ENCODE measurements around the gene ST8SIA2.

Gene ST8SIA2

GRCh38 chr15:92343924-92344643, 49.6 kb upstream of the ST8SIA2 start:
- H3K9me3 ChIP-seq (ENCODE audit: control insufficient read depth, insufficient read depth, low read depth, low read length), result no peaks in the 10 kb centered on the region
- ChIA-PET CTCF (interaction anchor here (0.6 kb wide), 1 partner anchor 1135 kb away, joined by 3 read pairs; no protein-coding TSS in a partner anchor), POLR2A (no interaction called here)
- H3K36me3 ChIP-seq (ENCODE audit: control insufficient read depth in 2 of 2, insufficient read depth in 1 of 2, low read length in 2 of 2), result no peaks in the 10 kb centered on the region
- no peak for TF ChIP-seq ZFP3 (tag by site-specific recombination; IDR thresholded peaks at IDR 0.05; ENCODE audit: low read depth)
- no peak overlapping the region for H3K27ac ChIP-seq (ENCODE audit: extremely low read depth, low read depth, low read length)
- no peaks in the 10 kb centered on the region for H3K4me1 ChIP-seq (ENCODE audit: control insufficient read depth, insufficient read depth, low read length)
- no peak overlapping the region for H3K4me3 ChIP-seq (ENCODE audit: low read depth, low read length)

- Histone ChIP-seq H3K9me3 (ENCODE audit: control insufficient read depth, insufficient read depth, low read depth, low read length) (no peaks in the 10 kb centered on the region), H3K27ac (ENCODE audit: extremely low read depth, low read depth, low read length) (no peak overlapping the region), H3K4me3 (ENCODE audit: low read depth, low read length) (no peak overlapping the region), H3K4me1 (ENCODE audit: control insufficient read depth, insufficient read depth, low read length) (no peaks in the 10 kb centered on the region), H3K36me3 (ENCODE audit: control insufficient read depth in 2 of 2, insufficient read depth in 1 of 2, low read length in 2 of 2) (no peaks in the 10 kb centered on the region)
- CTCF ChIA-PET, result interaction anchor here (0.5 to 0.7 kb wide), 4 partner anchors 23 to 111 kb away, joined by 3 read pairs; no protein-coding TSS in a partner anchor
- POLR2A ChIA-PET, result no interaction called here
- no peak for TF ChIP-seq ZNF211 (tag by site-specific recombination; IDR thresholded peaks at IDR 0.05; ENCODE audit: low read depth)
- TF ChIP-seq ZNF391 (tag by site-specific recombination; IDR thresholded peaks at IDR 0.05; ENCODE audit: borderline replicate concordance, low read depth), result no peak
- TF ChIP-seq ATF2 (tag by site-specific recombination; IDR thresholded peaks at IDR 0.05; ENCODE audit: low read depth), result no peak
- TF ChIP-seq ZNF157 (tag by site-specific recombination; IDR thresholded peaks at IDR 0.05), result no peak
- no peak for TF ChIP-seq KLF16 (tag by site-specific recombination; IDR thresholded peaks at IDR 0.05)
- no peak for TF ChIP-seq SP7 (tag by site-specific recombination; IDR thresholded peaks at IDR 0.05)
- no peak for TF ChIP-seq SP3 (tag by site-specific recombination; IDR thresholded peaks at IDR 0.05)
- TF ChIP-seq ZNF521 (tag by site-specific recombination; IDR thresholded peaks at IDR 0.05), result no peak
- TF ChIP-seq ZNF510 (tag by site-specific recombination; IDR thresholded peaks at IDR 0.05; ENCODE audit: insufficient replicate concordance), result no peak
These were observed 47.6 kb upstream of the ST8SIA2 start for GRCh38 chr15:92346063-92346462.

GRCh38 chr15:92355307-92355706, 38.4 kb upstream of the ST8SIA2 start:
- ChIA-PET CTCF (no interaction called here), POLR2A (no interaction called here)
- Histone ChIP-seq H3K36me3 (ENCODE audit: control insufficient read depth in 2 of 2, insufficient read depth in 1 of 2, low read length in 2 of 2) (no peaks in the 10 kb centered on the region), H3K4me3 (ENCODE audit: low read depth, low read length) (no peak overlapping the region), H3K4me1 (ENCODE audit: control insufficient read depth, insufficient read depth, low read length) (no peaks in the 10 kb centered on the region), H3K9me3 (ENCODE audit: control insufficient read depth, insufficient read depth, low read depth, low read length) (no peaks in the 10 kb centered on the region), H3K27ac (ENCODE audit: extremely low read depth, low read depth, low read length) (no peak overlapping the region)
- TF ChIP-seq ZNF266 (tag by site-specific recombination; IDR thresholded peaks at IDR 0.05; ENCODE audit: low read depth) (no peak), ZBTB11 (tag by site-specific recombination; conservative IDR thresholded peaks at IDR 0.05; ENCODE audit: low read depth) (no peak), ZNF776 (tag by site-specific recombination; IDR thresholded peaks at IDR 0.05; ENCODE audit: borderline replicate concordance) (no peak), HOXA7 (CRISPR knock-in tag; IDR thresholded peaks at IDR 0.05; ENCODE audit: borderline replicate concordance) (no peak), HOXC10 (CRISPR knock-in tag; IDR thresholded peaks at IDR 0.05) (no peak), ZNF391 (tag by site-specific recombination; IDR thresholded peaks at IDR 0.05; ENCODE audit: borderline replicate concordance, low read depth) (no peak), ZNF561 (tag by site-specific recombination; IDR thresholded peaks at IDR 0.05; ENCODE audit: borderline replicate concordance) (no peak), BCL6B (tag by site-specific recombination; IDR thresholded peaks at IDR 0.05) (no peak), GLI2 (tag by site-specific recombination; IDR thresholded peaks at IDR 0.05; ENCODE audit: borderline replicate concordance, low read depth) (no peak), GLIS2 (tag by site-specific recombination; IDR thresholded peaks at IDR 0.05) (no peak), ZNF837 (tag by site-specific recombination; IDR thresholded peaks at IDR 0.05) (no peak)
